ENCODE results near the gene DCDC2B.

- TF ChIP-seq, protein P1, sequence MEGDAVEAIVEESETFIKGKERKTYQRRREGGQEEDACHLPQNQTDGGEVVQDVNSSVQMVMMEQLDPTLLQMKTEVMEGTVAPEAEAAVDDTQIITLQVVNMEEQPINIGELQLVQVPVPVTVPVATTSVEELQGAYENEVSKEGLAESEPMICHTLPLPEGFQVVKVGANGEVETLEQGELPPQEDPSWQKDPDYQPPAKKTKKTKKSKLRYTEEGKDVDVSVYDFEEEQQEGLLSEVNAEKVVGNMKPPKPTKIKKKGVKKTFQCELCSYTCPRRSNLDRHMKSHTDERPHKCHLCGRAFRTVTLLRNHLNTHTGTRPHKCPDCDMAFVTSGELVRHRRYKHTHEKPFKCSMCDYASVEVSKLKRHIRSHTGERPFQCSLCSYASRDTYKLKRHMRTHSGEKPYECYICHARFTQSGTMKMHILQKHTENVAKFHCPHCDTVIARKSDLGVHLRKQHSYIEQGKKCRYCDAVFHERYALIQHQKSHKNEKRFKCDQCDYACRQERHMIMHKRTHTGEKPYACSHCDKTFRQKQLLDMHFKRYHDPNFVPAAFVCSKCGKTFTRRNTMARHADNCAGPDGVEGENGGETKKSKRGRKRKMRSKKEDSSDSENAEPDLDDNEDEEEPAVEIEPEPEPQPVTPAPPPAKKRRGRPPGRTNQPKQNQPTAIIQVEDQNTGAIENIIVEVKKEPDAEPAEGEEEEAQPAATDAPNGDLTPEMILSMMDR (IDR thresholded peaks at IDR 0.05; ENCODE audit: insufficient read depth, low read length, poor library complexity, severe bottlenecking), result no peak
- no peak for TF ChIP-seq EZH2phosphoT487 (conservative IDR thresholded peaks at IDR 0.05; ENCODE audit: low read length)
Measured at GRCh38 chr1:32197074-32197473, 11.8 kb upstream of the DCDC2B start.

All from SU-DHL-6 (cell line).